ENCODE measurements around the gene LRRC40. TPM values are rescaled to one million over a fixed set of nuclear protein-coding genes. Genes with fewer than 3 reads are reported as not detected.

The LRRC40 gene
- polyA plus RNA-seq, 3 donors = 4.3 to 6.3 (median 5.0) TPM

DNA sequence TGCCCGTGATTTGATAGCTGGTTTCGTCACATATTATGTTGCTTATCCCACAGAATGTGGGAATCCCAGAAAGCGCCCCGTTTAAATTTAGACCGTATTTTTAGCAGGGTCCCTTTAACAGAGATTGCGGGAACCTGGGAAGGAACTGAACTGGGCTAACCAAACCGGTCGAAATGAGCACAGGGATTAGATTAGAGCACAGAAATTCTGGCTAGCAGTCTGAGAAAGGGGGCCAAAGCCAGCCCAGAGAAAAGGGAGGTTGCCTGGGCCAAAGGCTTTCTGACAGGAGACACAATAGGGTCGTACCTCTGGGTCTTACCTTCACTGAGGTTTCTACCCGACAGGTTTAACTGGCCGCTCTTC lies 327 bp downstream of the LRRC40 start:
- Histone ChIP-seq H3K9me3 (replicated peaks in 1 of 2; ENCODE audit: control insufficient read depth in 1 of 2, insufficient read depth in 1 of 2, low read length in 2 of 2) (no peaks in the 10 kb centered on the region), H3K27ac (ENCODE audit: low read depth in 1 of 2, low read length in 2 of 2) (peak overlapping the region; percentile 85 to 95), H3K4me3 (replicated peaks in 1 of 3; ENCODE audit: low read depth in 2 of 3, low read length in 3 of 3) (peak overlapping the region; percentile 87 to 100 (median 92)), H2AFZ (ENCODE audit: insufficient read depth, low read depth, low read length, poor library complexity, severe bottlenecking) (peak overlapping the region; percentile 91), H3K4me1 (ENCODE audit: control insufficient read depth in 1 of 2, insufficient read depth in 2 of 2, low read length in 2 of 2) (peaks cover 15 to 34% of the 10 kb centered on the region in 2 donors), H4K20me1 (ENCODE audit: insufficient read depth, low read length) (peaks cover 3% of the 10 kb centered on the region), H3K27me3 (ENCODE audit: control insufficient read depth in 2 of 2, insufficient read depth in 2 of 2, low read length in 2 of 2) (no peaks in the 10 kb centered on the region), H3K9ac (ENCODE audit: insufficient read depth, low read length, poor library complexity, severe bottlenecking) (peak overlapping the region; percentile 91), H3K36me3 (replicated peaks in 1 of 2; ENCODE audit: control insufficient read depth in 1 of 2, insufficient read depth in 2 of 2, low read length in 2 of 2) (peaks cover 0 to 21% of the 10 kb centered on the region in 2 donors), H3K79me2 (ENCODE audit: insufficient read depth, low read length) (peaks cover 99% of the 10 kb centered on the region), H3K4me2 (replicated peaks; ENCODE audit: extremely low read depth, low read length, poor library complexity, severe bottlenecking) (peak overlapping the region; percentile 92)
- DNase-seq = no peak
- TF ChIP-seq, protein P1, sequence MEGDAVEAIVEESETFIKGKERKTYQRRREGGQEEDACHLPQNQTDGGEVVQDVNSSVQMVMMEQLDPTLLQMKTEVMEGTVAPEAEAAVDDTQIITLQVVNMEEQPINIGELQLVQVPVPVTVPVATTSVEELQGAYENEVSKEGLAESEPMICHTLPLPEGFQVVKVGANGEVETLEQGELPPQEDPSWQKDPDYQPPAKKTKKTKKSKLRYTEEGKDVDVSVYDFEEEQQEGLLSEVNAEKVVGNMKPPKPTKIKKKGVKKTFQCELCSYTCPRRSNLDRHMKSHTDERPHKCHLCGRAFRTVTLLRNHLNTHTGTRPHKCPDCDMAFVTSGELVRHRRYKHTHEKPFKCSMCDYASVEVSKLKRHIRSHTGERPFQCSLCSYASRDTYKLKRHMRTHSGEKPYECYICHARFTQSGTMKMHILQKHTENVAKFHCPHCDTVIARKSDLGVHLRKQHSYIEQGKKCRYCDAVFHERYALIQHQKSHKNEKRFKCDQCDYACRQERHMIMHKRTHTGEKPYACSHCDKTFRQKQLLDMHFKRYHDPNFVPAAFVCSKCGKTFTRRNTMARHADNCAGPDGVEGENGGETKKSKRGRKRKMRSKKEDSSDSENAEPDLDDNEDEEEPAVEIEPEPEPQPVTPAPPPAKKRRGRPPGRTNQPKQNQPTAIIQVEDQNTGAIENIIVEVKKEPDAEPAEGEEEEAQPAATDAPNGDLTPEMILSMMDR (IDR thresholded peaks at IDR 0.05) = no peak
- Mint-ChIP-seq H3K9me3 (no peaks in the 10 kb centered on the region), H3K4me3 (peak overlapping the region; percentile 96 to 99), H3K36me3 (peaks cover 15 to 26% of the 10 kb centered on the region in 2 donors), H3K27ac (peak overlapping the region; percentile 99 to 100 (median 99)), H3K4me1 (peaks cover 44% of the 10 kb centered on the region), H3K27me3 (ENCODE audit: low read depth in 3 of 3) (peaks cover 0 to 3% (median 0%) of the 10 kb centered on the region in 3 donors)
- WGBS (ENCODE audit: insufficient coverage) = 0% methylated on average over 11 of the region's 11 CpGs
- intact Hi-C loops (cut with micrococcal nuclease) = loop anchor here (5.0 to 10.0 kb wide), 3 partner anchors 150 to 880 kb away; partner anchors contain the start of genes ZRANB2 (in 2 of the 2) and ANKRD13C (in 1 of the 2)

GRCh38 chr1:70204600-70204999 lies 779 bp downstream of the LRRC40 start:
- intact Hi-C loops (cut with micrococcal nuclease) = loop anchor here in 1 of 2 donors (10.0 kb wide), 2 partner anchors 150 to 880 kb away; partner anchors contain the start of genes ANKRD13C and ZRANB2
- Mint-ChIP-seq H3K9me3 (no peaks in the 10 kb centered on the region), H3K27ac (peak overlapping the region; percentile 99 to 100 (median 99)), H3K4me3 (peak overlapping the region; percentile 96 to 99), H3K36me3 (peaks cover 14 to 22% of the 10 kb centered on the region in 2 donors), H3K27me3 (ENCODE audit: low read depth in 3 of 3) (peaks cover 0 to 2% (median 0%) of the 10 kb centered on the region in 3 donors), H3K4me1 (peaks cover 43% of the 10 kb centered on the region)
- peaks cover 15 to 34% of the 10 kb centered on the region in 2 donors for H3K4me1 ChIP-seq (ENCODE audit: control insufficient read depth in 1 of 2, insufficient read depth in 2 of 2, low read length in 2 of 2)
- WGBS (ENCODE audit: insufficient coverage) = 10% methylated on average over 2 of the region's 4 CpGs
- peak overlapping the region in 1 of 2 donors; percentile 95 for H3K27ac ChIP-seq (ENCODE audit: low read depth in 1 of 2, low read length in 2 of 2)
- peaks cover 5% of the 10 kb centered on the region for H4K20me1 ChIP-seq (ENCODE audit: insufficient read depth, low read length)
- DNase-seq = no peak
- H3K36me3 ChIP-seq (replicated peaks in 1 of 2; ENCODE audit: control insufficient read depth in 1 of 2, insufficient read depth in 2 of 2, low read length in 2 of 2) = peaks cover 0 to 21% of the 10 kb centered on the region in 2 donors
- H3K9me3 ChIP-seq (replicated peaks in 1 of 2; ENCODE audit: control insufficient read depth in 1 of 2, insufficient read depth in 1 of 2, low read length in 2 of 2) = no peaks in the 10 kb centered on the region
- peak overlapping the region; percentile 91 for H2AFZ ChIP-seq (ENCODE audit: insufficient read depth, low read depth, low read length, poor library complexity, severe bottlenecking)
- peaks cover 99% of the 10 kb centered on the region for H3K79me2 ChIP-seq (ENCODE audit: insufficient read depth, low read length)
- peak overlapping the region; percentile 91 for H3K9ac ChIP-seq (ENCODE audit: insufficient read depth, low read length, poor library complexity, severe bottlenecking)
- H3K4me3 ChIP-seq (replicated peaks in 1 of 3; ENCODE audit: low read depth in 2 of 3, low read length in 3 of 3) = peak overlapping the region; percentile 87 to 100 (median 92)
- peak overlapping the region; percentile 92 for H3K4me2 ChIP-seq (replicated peaks; ENCODE audit: extremely low read depth, low read length, poor library complexity, severe bottlenecking)
- TF ChIP-seq, protein P1 (IDR thresholded peaks at IDR 0.05) = no peak
- H3K27me3 ChIP-seq (ENCODE audit: control insufficient read depth in 2 of 2, insufficient read depth in 2 of 2, low read length in 2 of 2) = no peaks in the 10 kb centered on the region
